Measurements from ENCODE around the gene RSL1D1.
A peak's percentile ranks its signal among the peaks of the same experiment; 100 is the strongest.

The RSL1D1 gene

GRCh38 chr16:11851294-11852091 is at the start of gene RSL1D1:
RSL1D1 (minus strand) TSS chr16:11851542; CDS start chr16:11851512, 30 bp downstream.
- peak; percentile 89 for DNase-seq (ENCODE audit: low read depth)
- no peak for TF ChIP-seq CTCF (conservative IDR thresholded peaks at IDR 0.05; ENCODE audit: control insufficient read depth, insufficient read depth, low read depth, low read length)
- peak within 1 kb of the TSS; percentile 99 for H3K4me3 ChIP-seq (ENCODE audit: control insufficient read depth, low read depth, low read length)

DNA sequence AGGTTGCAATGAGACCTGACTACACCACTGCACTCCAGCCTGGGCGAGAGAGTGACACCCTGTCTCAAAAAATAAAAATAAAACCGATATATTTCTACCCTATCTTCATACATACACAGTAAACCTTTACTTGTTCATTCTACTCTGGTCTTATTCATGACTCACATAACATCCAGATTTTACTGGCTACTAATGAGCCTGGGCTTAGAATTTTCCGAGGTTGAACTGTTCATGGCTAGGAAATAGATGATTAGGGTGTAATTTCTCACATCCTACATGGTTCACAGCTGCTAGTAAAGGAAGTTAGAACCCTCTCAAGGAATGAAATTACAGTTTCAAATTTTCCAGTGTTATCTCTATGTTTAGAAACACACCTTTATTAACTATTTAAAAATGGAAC is 49.7 kb upstream of the RSL1D1 start:
- no peak overlapping the region for H3K4me3 ChIP-seq (ENCODE audit: control insufficient read depth, low read depth, low read length)
- no peak for TF ChIP-seq CTCF (conservative IDR thresholded peaks at IDR 0.05; ENCODE audit: control insufficient read depth, insufficient read depth, low read depth, low read length)
- DNase-seq (ENCODE audit: low read depth) = no peak

GRCh38 chr16:11896486-11897176 is 45.3 kb upstream of the RSL1D1 start:
- no peak overlapping the region for H3K4me3 ChIP-seq (ENCODE audit: control insufficient read depth, low read depth, low read length)
- no peak for TF ChIP-seq CTCF (conservative IDR thresholded peaks at IDR 0.05; ENCODE audit: control insufficient read depth, insufficient read depth, low read depth, low read length)
- peak; percentile 83 for DNase-seq (ENCODE audit: low read depth)

DNA sequence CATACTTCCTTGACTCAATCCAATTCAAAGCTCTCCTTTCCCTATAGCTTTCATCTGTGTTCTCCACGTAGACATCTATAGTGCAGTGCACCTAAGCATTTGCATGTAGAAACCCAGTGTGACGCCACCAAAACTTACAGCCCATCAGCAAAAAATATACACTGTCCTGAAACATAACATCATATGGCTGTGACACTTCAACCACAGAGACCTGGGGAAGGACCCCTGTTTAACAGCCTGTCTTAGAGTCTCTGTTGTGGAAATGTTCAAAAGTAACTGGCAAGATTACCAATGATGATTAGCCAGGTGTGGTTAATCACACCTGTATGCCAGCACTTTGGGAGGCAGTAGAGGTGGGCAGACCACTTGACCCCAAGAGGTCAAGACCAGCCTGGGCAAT is 42.2 kb upstream of the RSL1D1 start:
- DNase-seq (ENCODE audit: low read depth) = no peak

DNA sequence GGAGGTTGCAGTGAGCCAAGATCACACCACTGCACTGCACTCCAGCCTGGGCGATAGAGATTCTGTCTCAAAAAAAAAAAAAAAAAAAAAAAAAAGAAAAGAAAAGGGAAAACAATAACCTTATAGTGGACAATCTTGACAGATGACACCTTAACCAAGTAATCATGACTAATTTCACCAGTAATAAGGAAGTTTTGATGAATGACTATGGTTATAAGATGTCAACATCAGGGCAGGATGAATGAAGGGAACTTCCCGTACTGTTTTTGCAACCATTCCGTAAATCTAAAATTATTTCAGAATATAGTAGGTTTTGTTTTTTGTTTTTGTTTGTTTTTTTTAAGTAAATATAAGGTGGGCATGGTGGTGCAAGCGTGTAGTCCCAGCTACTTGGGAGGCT is 41.4 kb upstream of the RSL1D1 start:
- no peak for DNase-seq (ENCODE audit: low read depth)
- no peak for TF ChIP-seq CTCF (conservative IDR thresholded peaks at IDR 0.05; ENCODE audit: control insufficient read depth, insufficient read depth, low read depth, low read length)
- no peak overlapping the region for H3K4me3 ChIP-seq (ENCODE audit: control insufficient read depth, low read depth, low read length)

More for the DNA sequence above, 42.2 kb upstream of the RSL1D1 start:
- no peak overlapping the region for H3K4me3 ChIP-seq (ENCODE audit: control insufficient read depth, low read depth, low read length)
- no peak for TF ChIP-seq CTCF (conservative IDR thresholded peaks at IDR 0.05; ENCODE audit: control insufficient read depth, insufficient read depth, low read depth, low read length)

DNA sequence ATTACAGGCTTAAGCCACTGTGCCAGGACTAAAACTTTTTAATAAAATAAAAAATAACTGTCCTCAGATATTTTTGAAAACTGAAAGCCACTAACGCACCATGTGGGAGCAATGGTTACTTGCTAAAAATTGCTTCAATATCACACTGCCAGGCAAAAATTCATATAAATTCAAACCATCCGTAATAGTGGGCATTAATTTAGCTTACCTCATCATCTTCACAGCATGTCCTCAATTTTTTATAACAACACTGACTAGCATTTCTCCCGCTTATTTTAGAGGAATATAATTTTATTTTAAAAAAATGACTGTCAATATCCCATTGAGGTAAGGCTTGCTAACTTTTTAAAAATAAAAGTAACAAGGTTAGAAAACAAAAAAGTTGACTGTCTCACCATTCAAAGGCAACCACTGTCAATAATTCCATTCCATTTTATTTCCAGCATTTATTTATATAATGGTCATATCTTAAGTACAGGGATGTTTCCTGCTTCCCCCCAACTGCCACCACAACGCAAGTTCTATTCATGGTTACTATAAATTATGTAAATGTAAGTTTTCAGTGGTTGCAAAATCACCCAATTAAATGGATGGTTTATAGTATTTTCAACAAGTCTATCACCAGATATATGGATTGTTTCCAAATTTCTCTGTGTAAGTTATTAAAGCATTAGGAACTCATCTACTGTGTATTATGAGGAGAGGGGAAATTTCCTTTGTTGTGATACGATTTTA is 39.1 kb upstream of the RSL1D1 start:
- DNase-seq (ENCODE audit: low read depth) = no peak
- H3K4me3 ChIP-seq (ENCODE audit: control insufficient read depth, low read depth, low read length) = no peak overlapping the region
- TF ChIP-seq CTCF (conservative IDR thresholded peaks at IDR 0.05; ENCODE audit: control insufficient read depth, insufficient read depth, low read depth, low read length) = no peak
